Activated T-helper 1 cell treated with anti-CD3 and anti-CD28 coated beads, Interleukin-2, amount 50 U/mL, for 16 hours (primary cell): Measurements from ENCODE around the gene PSMC5.

Experiments used
- DNase-seq, 2 donors: peaks; one replicate each; pipeline ENCODE4 v3.0.0-alpha.2; 2020; ENCODE audit warnings: low read depth in 1 of 2, low spot score in 1 of 2

The PSMC5 gene

GRCh38 chr17:63820963-63821561 lies 6.2 kb upstream of the PSMC5 start:
- no peak for DNase-seq

- no peak for DNase-seq
Observed at GRCh38 chr17:63821804-63822203, 5.4 kb upstream of the PSMC5 start.

- DNase-seq = no peak
Observed at GRCh38 chr17:63822537-63822936, 4.7 kb upstream of the PSMC5 start.

- DNase-seq = no peak
Observed at GRCh38 chr17:63823659-63824331, 3.4 kb upstream of the PSMC5 start.

GRCh38 chr17:63824362-63824761 lies 2.9 kb upstream of the PSMC5 start:
- no peak for DNase-seq

GRCh38 chr17:63826468-63827001 lies 696 bp upstream of the PSMC5 start:
- no peak for DNase-seq

GRCh38 chr17:63827801-63828221 lies 580 bp downstream of the PSMC5 start:
- DNase-seq = no peak

- no peak for DNase-seq
Observed at GRCh38 chr17:63828936-63829335, 1.7 kb downstream of the PSMC5 start.

- no peak for DNase-seq
Observed at GRCh38 chr17:63830278-63830677, 3.0 kb downstream of the PSMC5 start.

- DNase-seq = no peak
Observed at GRCh38 chr17:63830904-63831491, 3.8 kb downstream of the PSMC5 start.

GRCh38 chr17:63831505-63831904 lies 4.3 kb downstream of the PSMC5 start:
- DNase-seq = no peak

GRCh38 chr17:63832014-63832413 lies 4.8 kb downstream of the PSMC5 start:
- no peak for DNase-seq

- no peak for DNase-seq
Observed at GRCh38 chr17:63832455-63832854, 5.2 kb downstream of the PSMC5 start.

- DNase-seq = no peak
Observed at GRCh38 chr17:63833026-63833740, 6.0 kb downstream of the PSMC5 start.

- no peak for DNase-seq
Observed at GRCh38 chr17:63833741-63834373, 6.6 kb downstream of the PSMC5 start.

- peak in 1 of 2 donors; percentile 56 for DNase-seq
Observed at GRCh38 chr17:63834431-63835166, 7.4 kb downstream of the PSMC5 start.

GRCh38 chr17:63835167-63835720 lies 8.0 kb downstream of the PSMC5 start:
- no peak for DNase-seq

GRCh38 chr17:63836811-63837210 lies 9.6 kb downstream of the PSMC5 start:
- no peak for DNase-seq

GRCh38 chr17:63837480-63837879 lies 10.2 kb downstream of the PSMC5 start:
- no peak for DNase-seq

GRCh38 chr17:63837962-63838600 lies 10.8 kb downstream of the PSMC5 start:
- no peak for DNase-seq
